ENCODE measurements around the gene LOXL3.

GRCh38 chr2:74556831-74557370 lies 3.2 kb upstream of the LOXL3 start:
- TF ChIP-seq CTCF (IDR thresholded peaks at IDR 0.05): no peak
- no peak for TF ChIP-seq POLR2A (IDR thresholded peaks at IDR 0.05)
